IMR-90 (cell line): ENCODE results near the gene PSMA6. TPM values are rescaled to one million over a fixed set of nuclear protein-coding genes. Genes with fewer than 3 reads are reported as not detected.

Experiments
- ATAC-seq: fragments of 200-7000 bp; cut with Tn5 transposase; 2 replicates; pipeline ENCODE4 v1.9.1; 2020; ENCODE audit warnings: low read depth, mild to moderate bottlenecking, moderate library complexity
- BruUV-seq: library from RNA; stranded (reverse); fragments of 400-500 nt; replicated peaks from 2 replicates; lab custom pipeline; 2021; lab: Mats Ljungman, UMichigan
- CTCF ChIA-PET: fragments of 300-600 bp; formaldehyde crosslinking; extraction: SDS; loops from one replicate; lab custom pipeline; 2021; ENCODE audit warnings: antibody characterized with exemption; lab: Yijun Ruan, JAX
- POLR2A ChIA-PET: fragments of 300-600 bp; sonication (Branson Sonifier 250); formaldehyde crosslinking; loops from one replicate; lab custom pipeline; 2022; ENCODE audit warnings: antibody characterized with exemption; ENCODE audit not compliant: unreplicated experiment; lab: Charles Lee
- DNase-seq: peaks from one replicate; pipeline ENCODE4 v3.0.0; 2013
- H2AFZ ChIP-seq: replicated peaks from 2 replicates; pipeline ENCODE3; 2013; ENCODE audit warnings: low read length, mild to moderate bottlenecking; ENCODE audit not compliant: poor library complexity
- H2AK5ac ChIP-seq: 2 replicates; pipeline ENCODE4 v1.6.1; 2013; ENCODE audit warnings: low read depth, low read length, inconsistent platforms
- H2AK9ac ChIP-seq: replicated peaks from 2 replicates; pipeline ENCODE3; 2013; ENCODE audit warnings: mild to moderate bottlenecking, low read depth, low read length, moderate library complexity; ENCODE audit not compliant: poor library complexity
- H2BK120ac ChIP-seq: 2 replicates; pipeline ENCODE4 v1.6.1; 2013; ENCODE audit warnings: low read depth, low read length, inconsistent platforms
- H2BK15ac ChIP-seq: 3 replicates; pipeline ENCODE4 v1.6.1; 2013; ENCODE audit warnings: low read depth, low read length, inconsistent platforms
- H2BK20ac ChIP-seq: 2 replicates; pipeline ENCODE4 v1.6.1; 2013; ENCODE audit warnings: low read depth, mild to moderate bottlenecking, inconsistent platforms, low read length, moderate library complexity
- H2BK5ac ChIP-seq: 2 replicates; pipeline ENCODE4 v1.6.1; 2013; ENCODE audit warnings: mild to moderate bottlenecking, low read depth, low read length, inconsistent platforms; ENCODE audit not compliant: poor library complexity, severe bottlenecking
- H3K14ac ChIP-seq: replicated peaks from 2 replicates; pipeline ENCODE4 v1.6.1; 2013; ENCODE audit warnings: low read depth, low read length, inconsistent platforms
- H3K18ac ChIP-seq: 2 replicates; pipeline ENCODE4 v1.6.1; 2013; ENCODE audit warnings: low read depth, low read length, control low read depth
- H3K23ac ChIP-seq: 2 replicates; pipeline ENCODE4 v1.6.1; 2013; ENCODE audit warnings: low read depth, low read length, inconsistent platforms
- H3K27ac ChIP-seq: 2 replicates; pipeline ENCODE4 v1.5.1; 2013; ENCODE audit warnings: mild to moderate bottlenecking, control low read depth, low read length; ENCODE audit not compliant: insufficient read depth
- H3K27me3 ChIP-seq: 2 replicates; pipeline ENCODE4 v1.6.1; 2013; ENCODE audit warnings: low read length; ENCODE audit not compliant: control insufficient read depth, insufficient read depth
- H3K36me3 ChIP-seq: 2 replicates; pipeline ENCODE4 v1.6.1; 2013; ENCODE audit warnings: low read length, mixed read lengths; ENCODE audit not compliant: control insufficient read depth, insufficient read depth
- H3K4ac ChIP-seq: 2 replicates; pipeline ENCODE4 v1.6.1; 2013; ENCODE audit warnings: low read depth, low read length, inconsistent platforms
- H3K4me1 ChIP-seq: 2 replicates; pipeline ENCODE4 v1.6.1; 2013; ENCODE audit warnings: low read length, mixed read lengths; ENCODE audit not compliant: control insufficient read depth, insufficient read depth
- H3K4me2 ChIP-seq: 2 replicates; pipeline ENCODE4 v1.6.1; 2013; ENCODE audit warnings: low read depth, mild to moderate bottlenecking, control low read depth, low read length, moderate library complexity
- H3K4me3 ChIP-seq: 2 replicates; pipeline ENCODE4 v1.5.1; 2013; ENCODE audit warnings: low read depth, mild to moderate bottlenecking, control low read depth, low read length, moderate library complexity; ENCODE audit not compliant: insufficient read depth
- H3K56ac ChIP-seq: 2 replicates; pipeline ENCODE4 v1.6.1; 2013; ENCODE audit warnings: low read length, inconsistent platforms; ENCODE audit not compliant: insufficient read depth; ENCODE audit errors: extremely low read depth
- H3K79me1 ChIP-seq, 2 experiments: 2 replicates each; pipeline ENCODE4 v1.6.1; 2013; ENCODE audit warnings: low read length in 2 of 2, inconsistent platforms in 1 of 2, low read depth in 1 of 2
- H3K9ac ChIP-seq: 2 replicates; pipeline ENCODE4 v1.6.1; 2013; ENCODE audit warnings: low read depth, low read length, control low read depth
- H3K9me1 ChIP-seq: 2 replicates; pipeline ENCODE4 v1.6.1; 2013; ENCODE audit warnings: low read length, inconsistent platforms; ENCODE audit not compliant: insufficient read depth
- H3K9me3 ChIP-seq: 2 replicates; pipeline ENCODE4 v1.6.1; 2013; ENCODE audit warnings: low read length; ENCODE audit not compliant: control insufficient read depth, insufficient read depth
- H4K20me1 ChIP-seq: 2 replicates; pipeline ENCODE4 v1.6.1; 2013; ENCODE audit warnings: low read length, inconsistent platforms; ENCODE audit not compliant: insufficient read depth
- H4K5ac ChIP-seq: 2 replicates; pipeline ENCODE4 v1.6.1; 2013; ENCODE audit warnings: mild to moderate bottlenecking, low read depth, low read length, control low read depth
- H4K8ac ChIP-seq, 2 experiments: 2 replicates each; pipeline ENCODE4 v1.6.1; 2013; ENCODE audit warnings: low read depth in 2 of 2, low read length in 2 of 2, control low read depth in 1 of 2, inconsistent platforms in 1 of 2
- H4K91ac ChIP-seq: 2 replicates; pipeline ENCODE4 v1.6.1; 2013; ENCODE audit warnings: low read depth, low read length, inconsistent platforms; ENCODE audit not compliant: insufficient read depth
- FOS ChIP-seq: fragments of 150-350 bp; IDR thresholded peaks from 2 replicates; pipeline ENCODE4 v1.6.1; 2016; ENCODE audit warnings: low read depth, low read length
- NFE2L2 ChIP-seq: fragments of 150-350 bp; IDR thresholded peaks from 2 replicates; pipeline ENCODE4 v1.6.1; 2016; ENCODE audit warnings: low read depth, mild to moderate bottlenecking, low read length
- SMC3 ChIP-seq: fragments of 150-350 bp; IDR thresholded peaks from 2 replicates; pipeline ENCODE4 v1.6.1; 2016; ENCODE audit warnings: low read depth, mild to moderate bottlenecking, antibody characterized with exemption, low read length, moderate library complexity
- WGBS, 2 experiments: methylation state at CpG; one replicate each; pipeline versions ENCODE4 v1.1.5 to v1.1.7; 2013; ENCODE audit warnings: missing lambda C conversion rate in 2 of 2; ENCODE audit not compliant: insufficient read length in 1 of 2; ENCODE audit errors: extremely low coverage in 2 of 2; 5-methylcytosine and 5-hydroxymethylcytosine counted together
- dilution Hi-C: fragments of 300-500 bp; cut with HindIII; formaldehyde crosslinking; loops from one replicate; pipeline ENCODE4 v1.14.3; 2018; ENCODE audit warnings: low sequenced_read_pairs; ENCODE audit not compliant: unreplicated experiment
- in situ Hi-C: fragments of 300-500 bp; cut with MboI; formaldehyde crosslinking; loops from 3 replicates; pipeline ENCODE4 v1.14.3; 2019; ENCODE audit warnings: low sequenced_read_pairs, inconsistent platforms, mixed read lengths
- intact Hi-C: fragments of 100-400 bp; cut with micrococcal nuclease; formaldehyde crosslinking; loops from 2 replicates; pipeline ENCODE4 v1.10.0; 2022
- polyA plus RNA-seq, 3 experiments: library from polyadenylated mRNA; depleted of rRNA; stranded (reverse); fragments of >200 nt; gene quantifications; 2 replicates each; pipeline ENCODE4 v1.2.3, GENCODE V29; 2012; ENCODE audit warnings: low replicate concordance in 1 of 3
- total RNA-seq: library from RNA; depleted of rRNA; stranded (reverse); fragments of >200 nt; gene quantifications from 2 replicates; pipeline ENCODE4 v1.2.3, GENCODE V29; 2012
- TF ChIP-seq, protein P1 (sequence below): conservative IDR thresholded peaks from 2 replicates; pipeline ENCODE4 v1.5.1; 2012; ENCODE audit warnings: mild to moderate bottlenecking, low read depth, low read length, improper control_type of control experiment

The PSMA6 gene
- total and polyA plus RNA-seq, 2 of the 4 experiments (the other 2 are of a cell fraction), result 184 to 530 TPM

GRCh38 chr14:35366056-35366451 is 73.9 kb downstream of the PSMA6 start:
- H3K4me2 ChIP-seq, result no peak overlapping the region
- no peak for TF ChIP-seq SMC3
- 0 out of 2 replicates have a peak, but pooled peaks have one; percentile 40 for TF ChIP-seq FOS
- TF ChIP-seq NFE2L2, result peak; percentile 37
- TF ChIP-seq, protein P1, sequence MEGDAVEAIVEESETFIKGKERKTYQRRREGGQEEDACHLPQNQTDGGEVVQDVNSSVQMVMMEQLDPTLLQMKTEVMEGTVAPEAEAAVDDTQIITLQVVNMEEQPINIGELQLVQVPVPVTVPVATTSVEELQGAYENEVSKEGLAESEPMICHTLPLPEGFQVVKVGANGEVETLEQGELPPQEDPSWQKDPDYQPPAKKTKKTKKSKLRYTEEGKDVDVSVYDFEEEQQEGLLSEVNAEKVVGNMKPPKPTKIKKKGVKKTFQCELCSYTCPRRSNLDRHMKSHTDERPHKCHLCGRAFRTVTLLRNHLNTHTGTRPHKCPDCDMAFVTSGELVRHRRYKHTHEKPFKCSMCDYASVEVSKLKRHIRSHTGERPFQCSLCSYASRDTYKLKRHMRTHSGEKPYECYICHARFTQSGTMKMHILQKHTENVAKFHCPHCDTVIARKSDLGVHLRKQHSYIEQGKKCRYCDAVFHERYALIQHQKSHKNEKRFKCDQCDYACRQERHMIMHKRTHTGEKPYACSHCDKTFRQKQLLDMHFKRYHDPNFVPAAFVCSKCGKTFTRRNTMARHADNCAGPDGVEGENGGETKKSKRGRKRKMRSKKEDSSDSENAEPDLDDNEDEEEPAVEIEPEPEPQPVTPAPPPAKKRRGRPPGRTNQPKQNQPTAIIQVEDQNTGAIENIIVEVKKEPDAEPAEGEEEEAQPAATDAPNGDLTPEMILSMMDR, result no peak
- ATAC-seq, result no peak
- no TSS peak for BruUV-seq
- 79% methylated on average over 7 of the region's 12 CpGs; no CpG with 5 or more reads in 1 of the 2 experiments for WGBS, 2 experiments
- H3K27me3 ChIP-seq, result no peaks in the 10 kb centered on the region
- peak overlapping the region; percentile 82 for H2AFZ ChIP-seq
- H3K14ac ChIP-seq, result peak overlapping the region; percentile 97
- H3K27ac ChIP-seq, result peak overlapping the region; percentile 74
- no peaks in the 10 kb centered on the region for H3K36me3 ChIP-seq
- peak overlapping the region; percentile 100 for H2AK5ac ChIP-seq
- in situ Hi-C loops (no loop called here), dilution Hi-C loops (no loop called here), intact Hi-C loops (no loop called here)
- peak overlapping the region; percentile 48 for H2AK9ac ChIP-seq
- DNase-seq, result peak; percentile 74
- H3K23ac ChIP-seq, result peak overlapping the region; percentile 53; the same call in 1 of the 2 replicates
- peak overlapping the region; percentile 98 for H2BK120ac ChIP-seq
- H3K4me3 ChIP-seq, result no peak overlapping the region
- H4K20me1 ChIP-seq, result no peaks in the 10 kb centered on the region
- peaks cover 33% of the 10 kb centered on the region for H3K9me1 ChIP-seq
- H4K5ac ChIP-seq, result peak overlapping the region; percentile 54; the same call in 1 of the 2 replicates
- peak overlapping the region; percentile 96 for H4K91ac ChIP-seq
- H2BK20ac ChIP-seq, result peak overlapping the region; percentile 84
- POLR2A ChIA-PET, result no interaction called here
- H3K56ac ChIP-seq, result peak overlapping the region; percentile 61; the same call in 1 of the 2 replicates
- H2BK5ac ChIP-seq, result peak overlapping the region; percentile 95
- peak overlapping the region; percentile 19 for H3K18ac ChIP-seq
- peaks cover 38% of the 10 kb centered on the region for H3K4me1 ChIP-seq
- peaks cover 2% of the 10 kb centered on the region for H3K9me3 ChIP-seq
- H2BK15ac ChIP-seq, result peak overlapping the region; percentile 74; the same call in 2 of the 3 replicates
- no peak overlapping the region for H3K9ac ChIP-seq
- H3K79me1 ChIP-seq, result 0 out of 4 replicates have a peak, but pooled peaks cover 0 to 4% of the 10 kb centered on the region in 2 experiments
- H4K8ac ChIP-seq, result peak overlapping the region; percentile 75 to 96; a peak in 3 of 4 replicates
- CTCF ChIA-PET, result interaction anchor here (0.7 to 1.6 kb wide), 2 partner anchors 14 to 39 kb away, joined by 3 to 5 read pairs; partner anchors contain the start of gene NFKBIA
- H3K4ac ChIP-seq, result peak overlapping the region; percentile 98
